Testis (tissue), 2 donors: ENCODE measurements around the gene CDH19.

Experiments used
- CTCF ChIP-seq, 3 experiments: fragments of 450-650 bp in 2 of 3; fragments of 200-600 bp in 1 of 3; sonication (generic) in 1 of 3; IDR thresholded peaks; one replicate each; pipeline ENCODE4 v1.5.1; 2016 to 2019; ENCODE audit warnings: antibody characterized with exemption in 3 of 3, mild to moderate bottlenecking in 2 of 3, moderate library complexity in 1 of 3
- POLR2A ChIP-seq: fragments of 450-650 bp; IDR thresholded peaks from one replicate; pipeline ENCODE4 v1.6.1; 2017; ENCODE audit warnings: antibody characterized with exemption, mild to moderate bottlenecking, moderate library complexity

- TF ChIP-seq CTCF (IDR thresholded peaks at IDR 0.05) (no peak), POLR2A (no peak)
Measured at GRCh38 chr18:66632756-66633155, 28.9 kb upstream of the CDH19 start.
